GM18520 (cell line): Measurements from ENCODE around the gene NDUFA3.

ENCODE experiments used
- ATAC-seq: cut with Tn5 transposase; IDR thresholded peaks from one replicate; pipeline ENCODE4 v1.9.1; 2021; ENCODE audit not compliant: unreplicated experiment

Gene NDUFA3

DNA sequence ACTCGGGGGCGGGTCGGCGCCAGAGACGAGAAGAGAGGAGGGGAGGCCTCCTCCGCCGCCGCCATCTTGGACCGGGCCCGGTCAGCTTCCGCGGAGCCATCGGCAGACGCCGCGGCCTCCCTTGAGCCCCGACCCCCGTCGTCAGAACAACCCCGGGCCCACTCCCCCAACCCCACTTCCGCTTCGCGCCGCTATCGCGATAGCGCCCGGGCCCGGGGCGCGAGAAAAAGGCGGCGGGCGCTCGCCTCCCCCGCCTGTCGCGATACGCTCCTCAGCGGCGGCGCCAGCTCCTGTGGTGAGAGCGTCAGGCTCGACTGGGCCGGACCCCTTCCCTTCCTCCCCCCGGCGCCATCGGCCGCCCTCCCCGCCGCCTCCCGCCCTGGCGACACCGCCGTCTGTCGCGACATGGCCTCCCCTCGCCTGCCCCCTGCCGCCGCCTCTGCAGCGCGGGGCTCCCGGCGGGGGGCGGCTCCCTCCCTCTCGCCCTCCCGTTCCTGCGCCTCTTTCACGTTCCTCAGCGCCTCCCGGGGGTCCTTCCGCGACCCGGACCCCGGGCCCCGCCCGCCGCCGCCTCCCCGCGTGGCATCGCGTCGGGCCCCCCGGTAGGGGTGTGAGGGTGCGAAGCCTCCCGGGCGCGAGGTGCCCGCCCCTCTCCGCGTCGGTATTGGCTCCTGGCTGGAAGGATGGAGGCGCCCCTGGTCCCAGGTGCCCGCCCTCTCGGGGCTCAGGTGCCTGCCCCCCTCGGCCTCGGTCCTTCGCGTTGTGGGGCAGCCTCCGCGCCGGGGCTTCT is 35.2 kb downstream of the NDUFA3 start, which contains the start of gene CNOT3:
Gene CNOT3, plus strand, starts transcription at position 64 of the 790 bp plus-strand sequence. CDS start 5,217 bp downstream, outside the sequence.
- no peak for ATAC-seq

DNA sequence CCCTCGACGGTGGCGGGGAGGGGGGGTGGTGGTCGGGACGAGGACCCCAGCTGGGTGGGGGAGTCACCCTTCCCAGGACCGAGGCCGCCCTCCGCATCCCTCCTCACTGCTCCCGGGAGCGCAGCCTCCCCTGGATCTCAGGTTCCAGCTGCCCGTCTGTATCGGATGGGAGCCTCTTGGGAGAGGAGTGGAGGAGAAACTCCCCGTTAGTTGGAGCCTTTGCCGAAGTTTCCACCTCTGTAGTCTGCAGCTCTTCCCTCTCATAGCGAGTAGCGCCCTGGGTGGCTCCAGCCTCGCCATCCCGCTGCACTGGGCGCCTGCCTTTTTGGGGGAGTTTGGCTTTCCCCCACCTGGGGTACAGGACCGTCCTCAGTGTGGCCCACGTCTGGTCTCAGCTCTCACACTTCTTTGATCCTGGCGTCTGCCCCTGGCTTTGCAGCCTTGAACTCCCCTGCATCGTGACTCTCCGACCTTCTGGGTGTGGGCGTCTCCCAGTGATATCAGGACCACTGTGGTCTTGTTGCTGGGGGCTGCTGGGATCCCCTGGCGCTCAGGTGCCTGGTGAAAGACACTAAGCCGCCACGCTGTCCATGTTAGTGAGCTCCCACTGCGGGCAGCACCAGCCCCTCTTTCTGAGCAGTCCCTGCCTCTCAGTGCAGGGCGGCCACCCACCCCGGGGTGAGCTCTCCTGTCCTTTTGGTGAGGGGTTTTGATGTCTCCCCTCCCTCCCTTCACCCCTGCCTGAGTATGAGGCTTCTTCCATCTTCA is 36.0 kb downstream of the NDUFA3 start:
- no peak for ATAC-seq

DNA sequence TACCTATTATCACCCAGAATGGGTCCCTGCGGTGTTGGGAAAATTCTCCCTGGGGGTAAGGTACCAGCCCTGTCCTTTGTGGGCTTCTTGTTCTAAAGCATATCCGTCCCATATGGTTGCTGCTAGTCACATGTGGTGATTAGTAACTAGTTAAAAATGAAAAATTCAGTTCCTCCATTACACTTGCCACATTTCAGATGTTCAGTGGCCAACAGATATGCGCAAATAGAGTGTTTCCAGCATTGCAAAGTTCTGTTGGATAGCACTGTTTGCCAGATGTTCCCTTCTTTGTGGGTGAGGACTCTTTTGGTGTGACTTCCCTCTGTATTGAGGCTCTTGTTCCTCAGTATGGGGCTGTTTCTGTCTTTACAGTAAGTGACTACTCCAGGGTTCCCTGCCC is 38.7 kb downstream of the NDUFA3 start:
- ATAC-seq: no peak

DNA sequence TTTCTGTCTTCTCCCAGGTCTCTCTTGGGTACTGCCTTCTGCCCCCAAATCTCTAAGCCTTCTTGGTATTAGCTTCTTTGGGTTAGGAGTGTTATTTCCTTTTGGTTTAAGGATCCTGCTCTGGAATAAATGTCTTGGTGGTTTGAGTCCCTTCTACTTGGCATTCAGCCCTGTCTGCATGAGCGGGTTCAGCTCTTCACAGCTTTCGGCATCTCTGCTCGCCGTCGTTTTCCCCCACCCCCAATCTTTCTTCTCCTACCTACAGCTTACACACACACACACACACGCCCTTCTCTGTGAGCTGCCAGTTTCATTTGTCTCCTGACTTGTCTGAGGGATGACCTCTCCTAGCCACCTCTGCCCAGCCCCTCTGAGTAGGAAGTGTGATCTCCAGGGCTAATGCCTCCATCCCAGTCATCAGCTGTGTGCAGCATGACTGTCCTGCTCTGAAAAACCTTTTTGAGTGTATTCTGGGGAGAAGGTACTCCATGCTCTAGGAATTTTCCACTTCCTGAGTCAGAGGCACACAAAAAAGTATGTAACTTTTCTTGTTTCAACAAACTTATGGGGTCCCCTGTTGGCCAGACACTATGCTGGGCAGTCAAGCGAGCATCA is 39.6 kb downstream of the NDUFA3 start:
- ATAC-seq: no peak

DNA sequence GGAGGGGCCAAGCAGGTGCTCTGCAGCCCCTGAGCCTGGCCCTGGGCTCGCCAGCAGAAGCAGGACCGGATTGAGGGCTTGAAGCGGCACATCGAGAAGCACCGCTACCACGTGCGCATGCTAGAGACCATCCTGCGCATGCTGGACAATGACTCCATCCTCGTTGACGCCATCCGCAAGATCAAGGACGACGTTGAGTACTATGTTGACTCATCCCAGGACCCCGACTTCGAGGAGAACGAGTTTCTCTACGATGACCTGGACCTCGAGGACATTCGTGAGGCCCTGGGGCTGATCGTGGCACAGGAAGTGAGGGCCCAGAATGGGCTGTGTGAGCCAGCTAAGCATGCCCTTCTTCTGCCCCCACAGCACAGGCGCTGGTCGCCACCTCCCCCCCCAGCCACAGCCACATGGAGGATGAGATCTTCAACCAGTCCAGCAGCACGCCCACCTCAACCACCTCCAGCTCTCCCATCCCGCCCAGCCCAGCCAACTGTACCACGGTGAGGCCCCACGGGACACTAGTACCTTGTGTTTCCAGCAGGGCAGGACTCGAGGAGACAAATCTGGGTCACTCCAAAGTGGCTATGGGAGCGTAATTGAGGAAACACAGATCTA is 43.0 kb downstream of the NDUFA3 start:
- no peak for ATAC-seq

DNA sequence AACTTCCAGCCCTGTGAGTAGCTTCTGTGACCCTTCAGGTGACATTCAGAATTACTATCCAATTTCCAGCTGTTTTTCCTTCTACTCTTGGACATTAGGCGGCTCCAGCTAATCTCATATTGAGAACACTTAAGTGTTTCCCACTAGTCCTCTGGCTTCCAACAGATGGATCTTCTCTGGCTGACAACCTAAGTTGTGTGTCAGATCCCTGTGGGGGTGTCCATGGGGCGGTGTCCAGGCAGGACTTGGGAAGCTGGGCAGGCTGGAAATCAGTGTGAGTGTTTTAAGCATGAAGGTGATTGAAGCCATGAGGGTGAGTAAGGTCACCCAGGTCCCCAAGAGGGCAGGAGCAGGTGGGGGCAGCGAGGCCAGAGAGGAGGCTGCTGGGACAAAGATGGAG is 45.0 kb downstream of the NDUFA3 start:
- ATAC-seq: no peak

DNA sequence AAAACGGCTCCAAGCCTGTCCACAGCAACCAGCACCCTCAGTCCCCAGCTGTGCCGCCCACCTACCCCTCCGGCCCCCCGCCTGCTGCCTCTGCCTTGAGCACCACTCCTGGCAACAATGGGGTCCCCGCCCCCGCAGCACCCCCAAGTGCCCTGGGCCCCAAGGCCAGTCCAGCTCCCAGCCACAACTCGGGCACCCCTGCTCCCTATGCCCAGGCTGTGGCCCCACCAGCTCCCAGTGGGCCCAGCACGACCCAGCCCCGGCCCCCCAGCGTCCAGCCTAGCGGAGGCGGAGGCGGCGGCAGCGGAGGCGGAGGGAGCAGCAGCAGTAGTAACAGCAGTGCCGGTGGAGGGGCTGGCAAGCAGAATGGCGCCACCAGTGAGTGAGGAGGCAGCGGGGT is 45.5 kb downstream of the NDUFA3 start:
- ATAC-seq: no peak

DNA sequence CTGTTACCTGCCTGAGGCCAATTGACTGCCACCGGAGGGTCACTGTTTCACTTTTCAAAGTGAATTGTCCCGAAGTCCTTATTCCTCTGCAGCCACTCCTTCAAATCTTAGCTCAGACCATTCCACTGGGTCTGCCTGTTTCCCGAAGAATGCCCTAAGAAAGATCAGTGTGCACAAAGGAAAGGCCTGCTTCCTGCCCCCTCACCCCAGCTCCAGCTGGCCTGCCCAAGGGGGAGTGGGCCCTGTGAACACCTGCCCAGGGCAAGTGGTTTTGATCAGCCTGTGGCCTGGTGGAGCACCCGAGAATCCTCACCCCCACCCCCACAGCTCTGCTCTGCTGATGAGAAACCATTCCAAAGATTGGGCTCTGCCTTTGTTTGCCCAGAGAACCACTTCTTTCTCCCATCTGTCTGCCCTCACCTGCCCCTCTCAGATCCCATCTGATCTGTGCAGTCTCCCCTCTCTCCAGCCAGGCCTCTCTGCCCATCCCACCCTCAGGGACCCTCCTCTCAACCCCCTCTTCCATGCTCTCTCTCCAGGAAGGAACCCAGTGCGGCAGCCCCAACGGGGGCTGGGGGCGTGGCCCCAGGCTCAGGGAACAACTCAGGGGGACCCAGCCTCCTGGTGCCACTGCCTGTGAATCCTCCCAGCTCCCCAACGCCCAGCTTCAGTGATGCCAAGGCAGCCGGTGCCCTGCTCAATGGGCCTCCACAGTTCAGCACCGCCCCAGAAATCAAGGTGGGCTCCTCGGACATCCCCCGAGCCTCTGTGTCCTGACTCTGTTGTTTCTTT is 46.6 kb downstream of the NDUFA3 start:
- ATAC-seq: no peak

DNA sequence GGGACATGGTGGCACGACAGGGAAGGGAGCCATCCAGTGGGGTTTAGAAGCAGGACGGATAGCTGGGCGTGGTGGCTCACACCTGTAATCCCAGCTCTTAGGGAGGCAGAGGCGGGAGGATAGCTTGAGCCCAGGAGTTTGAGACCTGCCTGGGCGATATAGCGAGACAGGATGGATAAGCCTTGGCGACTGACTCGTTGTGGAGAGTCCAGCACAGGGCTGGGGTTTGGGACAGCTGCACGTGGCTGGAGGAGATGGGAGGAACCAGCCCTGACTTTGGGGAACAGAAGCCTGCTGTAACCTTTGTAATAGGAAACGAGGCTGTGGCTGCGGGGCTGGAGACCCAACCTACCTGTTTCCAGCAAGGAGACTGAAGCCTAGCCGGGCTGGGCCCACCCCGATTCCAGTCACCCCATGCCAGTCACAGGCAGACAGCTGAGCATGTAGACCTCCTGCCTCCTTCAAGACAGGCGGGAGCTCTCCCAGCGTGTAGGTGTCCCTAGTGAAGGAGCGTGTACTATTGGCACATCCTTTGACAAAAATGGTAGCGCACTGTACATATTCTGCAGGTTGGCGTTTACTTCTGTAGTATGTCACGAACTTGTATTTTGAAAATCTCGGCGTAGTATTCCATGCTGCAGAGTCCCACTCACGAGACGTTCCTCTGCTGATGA is 48.8 kb downstream of the NDUFA3 start:
- ATAC-seq: no peak

DNA sequence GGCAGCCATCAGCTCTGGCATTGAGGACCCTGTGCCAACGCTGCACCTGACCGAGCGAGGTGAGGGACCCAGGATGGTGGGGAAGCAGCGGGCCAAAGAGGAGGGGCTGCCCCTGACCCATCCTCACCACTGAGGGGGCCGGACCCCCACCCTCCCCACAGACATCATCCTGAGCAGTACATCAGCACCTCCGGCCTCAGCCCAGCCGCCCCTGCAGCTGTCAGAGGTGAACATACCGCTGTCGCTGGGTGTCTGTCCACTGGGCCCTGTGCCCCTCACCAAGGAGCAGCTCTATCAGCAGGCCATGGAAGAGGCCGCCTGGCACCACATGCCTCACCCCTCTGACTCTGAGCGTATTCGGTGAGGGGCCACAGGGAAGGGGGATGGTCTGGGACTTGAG is 49.6 kb downstream of the NDUFA3 start:
- no peak for ATAC-seq

DNA sequence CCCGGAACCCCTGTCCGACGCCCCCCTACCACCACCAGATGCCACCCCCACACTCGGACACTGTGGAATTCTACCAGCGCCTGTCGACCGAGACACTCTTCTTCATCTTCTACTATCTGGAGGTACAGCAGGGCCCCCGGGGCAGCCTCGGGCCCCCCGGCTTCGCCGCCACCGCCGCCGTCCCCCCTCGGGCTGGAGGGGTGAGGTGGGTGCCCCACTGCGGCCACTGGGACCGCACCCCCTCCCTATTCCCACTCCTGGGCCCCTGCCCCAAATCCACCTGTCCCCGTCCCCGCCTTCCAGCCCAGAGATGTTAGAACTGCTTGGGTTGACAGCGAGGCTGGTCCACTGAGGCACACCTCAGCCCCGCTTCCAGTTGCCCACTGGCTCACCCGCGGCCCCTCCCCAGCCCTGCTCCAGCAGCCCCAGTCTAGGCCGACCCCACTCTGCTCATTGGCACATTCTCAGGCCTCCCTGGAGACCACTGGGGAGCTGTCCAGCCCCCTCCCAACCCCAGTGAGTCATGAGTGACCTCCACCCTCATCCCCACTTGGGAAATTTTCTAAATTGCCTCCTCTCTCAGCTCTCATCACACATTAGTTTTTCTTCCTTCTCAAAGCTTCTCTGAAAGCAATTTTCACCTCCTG is 50.3 kb downstream of the NDUFA3 start:
- no peak for ATAC-seq

DNA sequence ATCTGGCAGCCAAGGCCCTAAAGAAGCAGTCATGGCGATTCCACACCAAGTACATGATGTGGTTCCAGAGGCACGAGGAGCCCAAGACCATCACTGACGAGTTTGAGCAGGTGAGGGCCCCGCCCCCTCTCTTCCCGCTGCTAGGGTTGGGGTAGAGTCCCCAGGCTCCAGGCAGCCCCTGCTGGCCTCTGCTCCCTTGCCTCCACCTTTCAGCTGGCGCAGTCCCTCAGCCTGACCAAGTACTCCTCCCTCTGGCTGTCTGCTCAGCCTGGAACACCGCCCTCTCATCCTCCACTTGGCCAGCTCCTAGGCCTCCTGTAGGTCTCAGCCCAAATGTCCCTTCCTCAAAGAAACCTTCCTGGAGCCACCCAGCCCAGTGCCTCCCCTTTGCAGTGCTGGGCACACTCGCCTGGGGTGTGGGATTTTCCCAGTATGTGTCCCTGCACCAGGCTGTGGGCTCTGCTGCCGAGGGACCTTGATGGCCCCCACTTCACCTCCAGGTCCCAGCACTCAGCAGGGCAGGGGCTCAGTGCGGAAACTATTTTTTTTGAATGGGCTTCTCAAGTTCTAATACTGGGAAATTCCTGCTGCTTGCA is 51.2 kb downstream of the NDUFA3 start:
- no peak for ATAC-seq

DNA sequence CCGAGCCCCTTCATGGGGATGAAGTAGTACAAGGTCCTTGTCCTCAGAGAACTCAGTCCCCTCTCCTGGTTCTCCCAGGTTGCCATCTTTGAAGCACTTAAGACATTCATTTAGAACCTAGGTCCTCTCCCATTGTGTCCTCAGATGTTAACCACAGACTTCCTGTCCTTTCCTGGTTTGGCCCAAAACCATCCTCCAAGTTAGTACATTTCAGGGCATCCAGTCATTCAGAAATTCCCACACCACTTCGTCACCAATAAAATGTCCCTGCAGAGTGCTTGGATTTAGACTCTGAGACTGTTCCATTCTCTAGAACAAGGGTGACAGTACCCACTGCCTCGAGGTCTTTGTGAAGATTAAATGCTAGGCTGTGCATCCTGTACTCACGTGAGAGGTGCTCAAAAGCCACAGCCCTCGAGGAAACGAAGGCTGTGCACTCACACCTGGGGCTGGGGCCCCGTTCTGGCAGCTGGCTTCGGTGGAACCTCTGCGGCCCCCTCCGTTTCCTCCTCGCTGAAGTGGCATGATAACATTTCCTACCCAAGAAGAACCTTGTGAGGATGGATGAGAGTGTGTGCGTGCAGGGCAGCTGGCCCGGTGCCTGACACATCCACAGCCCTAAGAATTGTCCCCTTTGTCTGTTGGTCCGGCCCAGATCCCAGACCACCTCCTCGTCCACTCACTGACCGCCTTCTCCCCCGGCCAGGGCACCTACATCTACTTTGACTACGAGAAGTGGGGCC is 52.1 kb downstream of the NDUFA3 start:
- no peak for ATAC-seq

DNA sequence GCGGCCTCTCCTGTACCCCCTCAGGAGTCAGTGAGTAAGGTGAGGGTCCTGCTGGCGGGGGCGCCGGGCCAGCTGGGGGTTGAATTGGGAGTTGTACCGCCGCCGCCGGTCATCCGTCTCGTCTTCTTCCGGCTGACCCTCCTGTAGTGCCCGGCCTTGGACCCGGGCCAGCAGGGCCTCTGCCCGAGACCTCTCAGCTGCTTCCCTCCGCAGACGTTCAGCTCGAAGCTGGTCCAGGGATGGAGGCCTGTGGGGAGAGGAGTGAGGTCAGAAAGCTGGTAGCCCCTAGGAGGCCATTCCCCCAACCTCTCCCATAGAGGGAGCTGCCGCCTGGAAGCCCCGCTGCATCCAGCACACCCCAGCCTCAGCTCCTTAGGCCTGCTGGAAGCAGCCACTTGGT is 53.0 kb downstream of the NDUFA3 start:
- ATAC-seq: no peak

DNA sequence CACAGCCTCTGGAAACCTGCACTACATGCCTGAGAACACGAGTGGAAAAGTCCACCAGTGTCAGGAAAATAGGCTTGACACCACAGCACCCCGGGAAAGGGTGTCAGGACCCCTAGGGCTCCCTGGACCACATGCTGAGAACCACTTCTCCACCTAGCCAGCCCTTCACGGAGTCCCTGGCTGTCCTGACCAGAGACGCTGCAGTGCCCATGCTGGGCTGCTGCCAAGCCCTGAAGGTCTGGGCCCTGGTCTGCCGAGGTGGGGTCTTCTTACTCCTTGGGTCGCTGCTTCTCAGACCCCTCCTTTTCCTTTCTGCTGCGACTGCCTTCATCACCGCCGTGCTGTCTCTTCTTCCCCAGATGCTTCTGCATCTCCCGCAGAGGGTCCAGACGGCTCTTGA is 53.8 kb downstream of the NDUFA3 start:
- ATAC-seq: no peak

DNA sequence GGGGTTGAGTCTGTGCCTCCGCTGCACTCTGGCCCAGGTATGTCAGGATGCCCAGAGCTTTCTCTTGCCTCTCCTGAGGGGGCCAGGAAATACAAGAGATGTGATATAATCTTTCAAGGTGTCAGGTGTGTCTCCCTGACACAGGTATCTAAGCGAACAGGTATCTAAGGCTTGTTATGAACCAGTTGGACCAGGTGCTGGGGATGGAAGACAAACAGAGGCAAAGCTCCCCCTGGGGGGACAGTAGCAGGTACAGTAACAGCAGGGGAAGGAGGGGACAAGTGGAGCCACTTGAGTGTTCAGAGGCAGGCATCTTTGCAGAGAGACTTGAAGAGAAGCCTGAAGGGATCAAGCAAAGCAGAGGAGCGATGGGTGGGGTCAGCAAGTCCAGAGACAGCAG is 54.3 kb downstream of the NDUFA3 start:
- ATAC-seq: no peak
